Left lung (tissue), 10 donors: Measurements from ENCODE around the gene ATP1A2. TPM values are rescaled to one million over a fixed set of nuclear protein-coding genes. Genes with fewer than 3 reads are reported as not detected.

Experiments
- ATAC-seq: fragments of 200-7000 bp; cut with Tn5 transposase; one replicate; pipeline ENCODE4 v1.9.1; 2020; ENCODE audit warnings: moderate library complexity
- DNase-seq, 4 donors: peaks; one replicate each; pipeline ENCODE4 v3.0.0-alpha.2; 2013 to 2020
- H3K27ac ChIP-seq, 2 donors: fragments of 200-600 bp; sonication (generic) in 1 of 2; one replicate each; pipeline versions ENCODE4 v1.5.0 to v1.8.0; 2020 to 2021
- H3K27me3 ChIP-seq, 2 donors: fragments of 200-600 bp; sonication (generic) in 1 of 2; one replicate each; pipeline versions ENCODE4 v1.5.0 to v1.8.0; 2020 to 2021
- H3K36me3 ChIP-seq, 2 donors: fragments of 200-600 bp; sonication (generic) in 1 of 2; one replicate each; pipeline versions ENCODE4 v1.5.0 to v1.8.0; 2020 to 2021
- H3K4me1 ChIP-seq, 2 donors: fragments of 200-600 bp; one replicate each; pipeline ENCODE4 v1.8.0; 2021
- H3K4me3 ChIP-seq, 2 donors: fragments of 200-600 bp; sonication (generic) in 1 of 2; one replicate each; pipeline versions ENCODE4 v1.5.0 to v1.8.0; 2020 to 2021; ENCODE audit warnings: mild to moderate bottlenecking in 1 of 2
- H3K9me3 ChIP-seq, 2 donors: fragments of 200-600 bp; sonication (generic) in 1 of 2; one replicate each; pipeline versions ENCODE4 v1.5.0 to v1.8.0; 2020 to 2021
- intact Hi-C, 2 donors: fragments of 100-400 bp; cut with DNase I; formaldehyde crosslinking; loops; one replicate each; pipeline versions ENCODE4 v1.11.2 to v1.14.2; 2022
- polyA plus RNA-seq, 6 donors: library from polyadenylated mRNA; unstranded; fragments of 120-200 nt; gene quantifications; one replicate each; pipeline ENCODE4 v1.2.1, GENCODE V29; 2013; ENCODE audit not compliant: insufficient read length in 6 of 6
- total RNA-seq, 2 donors: library from RNA; stranded (reverse); fragmentation: NEBNext Ultra II Directional; extraction: Animal tissue kit (Norgen Biotek cat#: 25700); gene quantifications; one replicate each; pipeline ENCODE4 v1.2.1, GENCODE V29; 2021
- TF ChIP-seq, protein P1 (sequence below), 2 donors: fragments of 200-600 bp; sonication (generic) in 1 of 2; IDR thresholded peaks; one replicate each; pipeline versions ENCODE4 v1.5.0 to v1.8.0; 2021; ENCODE audit warnings: antibody characterized with exemption in 2 of 2
- donor health status: DM: no; HTN: yes; CAD: no.
- donor health status: DM: no; HTN: no; CAD: no.

ATP1A2 gene
- total and polyA plus RNA-seq, 8 donors = 2.8 to 15.9 (median 10.4) TPM

DNA sequence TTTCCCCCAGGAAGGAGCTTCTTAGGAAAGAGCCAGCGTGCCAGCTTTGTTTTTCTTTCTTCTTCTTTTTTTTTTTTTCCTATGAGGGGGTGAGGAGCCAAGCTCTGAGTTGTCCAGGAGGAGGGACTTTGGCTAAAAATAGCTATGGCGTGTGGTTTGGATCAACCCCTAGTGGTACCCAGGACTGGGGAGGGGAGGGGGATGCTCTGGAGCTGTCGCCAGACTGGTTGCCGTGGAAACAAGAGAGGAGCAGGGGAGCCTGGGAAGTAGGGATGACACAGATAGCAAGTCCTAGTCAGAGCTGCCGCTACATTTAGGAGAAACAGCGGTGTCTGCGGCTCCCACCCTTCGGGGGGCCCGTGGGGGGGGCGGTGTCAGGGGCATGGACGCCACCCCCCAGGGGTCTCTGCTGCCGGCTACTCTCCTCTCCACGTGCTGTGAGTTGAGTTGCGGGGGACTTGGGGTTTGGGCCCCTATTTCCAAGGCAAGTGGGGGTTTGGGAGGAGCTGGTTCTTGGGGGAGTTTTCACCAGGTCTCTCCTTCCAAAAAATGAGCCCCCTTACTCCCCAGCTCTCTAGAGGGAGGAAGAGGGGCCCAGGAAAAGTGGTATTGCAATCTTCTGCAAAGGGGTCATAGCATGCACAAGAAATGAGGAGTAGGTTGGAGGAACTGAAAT is 34.2 kb upstream of the ATP1A2 start, which contains the start of gene KCNJ9:
Gene KCNJ9, plus strand, starts transcription at position 278 of the 676 bp plus-strand sequence. CDS start 2,493 bp downstream, outside the sequence.
- intact Hi-C loops = no loop called here
- H3K4me1 ChIP-seq = peaks cover 5 to 8% of the 10 kb centered on the region in 2 donors
- DNase-seq (no peak), ATAC-seq (no peak)
- H3K4me3 ChIP-seq = no peak within 1 kb of the TSS
- H3K27me3 ChIP-seq = peaks cover 42 to 81% of the 10 kb centered on the region in 2 donors
- no peaks in the 10 kb centered on the region for H3K9me3 ChIP-seq
- H3K36me3 ChIP-seq = no peaks in the 10 kb centered on the region
- TF ChIP-seq, protein P1, sequence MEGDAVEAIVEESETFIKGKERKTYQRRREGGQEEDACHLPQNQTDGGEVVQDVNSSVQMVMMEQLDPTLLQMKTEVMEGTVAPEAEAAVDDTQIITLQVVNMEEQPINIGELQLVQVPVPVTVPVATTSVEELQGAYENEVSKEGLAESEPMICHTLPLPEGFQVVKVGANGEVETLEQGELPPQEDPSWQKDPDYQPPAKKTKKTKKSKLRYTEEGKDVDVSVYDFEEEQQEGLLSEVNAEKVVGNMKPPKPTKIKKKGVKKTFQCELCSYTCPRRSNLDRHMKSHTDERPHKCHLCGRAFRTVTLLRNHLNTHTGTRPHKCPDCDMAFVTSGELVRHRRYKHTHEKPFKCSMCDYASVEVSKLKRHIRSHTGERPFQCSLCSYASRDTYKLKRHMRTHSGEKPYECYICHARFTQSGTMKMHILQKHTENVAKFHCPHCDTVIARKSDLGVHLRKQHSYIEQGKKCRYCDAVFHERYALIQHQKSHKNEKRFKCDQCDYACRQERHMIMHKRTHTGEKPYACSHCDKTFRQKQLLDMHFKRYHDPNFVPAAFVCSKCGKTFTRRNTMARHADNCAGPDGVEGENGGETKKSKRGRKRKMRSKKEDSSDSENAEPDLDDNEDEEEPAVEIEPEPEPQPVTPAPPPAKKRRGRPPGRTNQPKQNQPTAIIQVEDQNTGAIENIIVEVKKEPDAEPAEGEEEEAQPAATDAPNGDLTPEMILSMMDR (IDR thresholded peaks at IDR 0.05) = no peak
- H3K27ac ChIP-seq = no peak within 1 kb of the TSS

DNA sequence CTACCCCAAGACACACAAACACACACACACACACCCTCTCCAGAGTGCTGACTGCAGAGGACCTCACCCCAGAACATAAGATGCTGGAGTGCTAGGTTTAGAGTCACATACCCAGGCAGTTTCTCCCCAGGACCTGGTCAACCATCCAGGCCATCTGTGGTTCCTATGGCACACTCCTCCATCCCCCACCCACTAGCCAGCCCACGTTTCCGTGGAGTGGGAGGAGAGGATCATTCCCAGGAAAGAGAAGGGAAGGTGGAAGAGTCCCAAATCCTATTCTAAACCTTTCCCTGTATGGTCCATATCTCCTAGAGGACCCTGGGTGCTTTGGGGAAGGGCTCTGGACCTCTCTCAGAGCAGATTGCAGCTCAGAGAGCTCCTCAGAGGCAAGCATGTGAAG is 33.1 kb upstream of the ATP1A2 start:
- Histone ChIP-seq H3K4me3 (no peak overlapping the region), H3K4me1 (peaks cover 5 to 8% of the 10 kb centered on the region in 2 donors), H3K27ac (no peak overlapping the region), H3K9me3 (no peaks in the 10 kb centered on the region), H3K36me3 (no peaks in the 10 kb centered on the region), H3K27me3 (peaks cover 42 to 72% of the 10 kb centered on the region in 2 donors)
- TF ChIP-seq, protein P1 (IDR thresholded peaks at IDR 0.05) = no peak
- no peak for ATAC-seq
- intact Hi-C loops = no loop called here
- no peak for DNase-seq

DNA sequence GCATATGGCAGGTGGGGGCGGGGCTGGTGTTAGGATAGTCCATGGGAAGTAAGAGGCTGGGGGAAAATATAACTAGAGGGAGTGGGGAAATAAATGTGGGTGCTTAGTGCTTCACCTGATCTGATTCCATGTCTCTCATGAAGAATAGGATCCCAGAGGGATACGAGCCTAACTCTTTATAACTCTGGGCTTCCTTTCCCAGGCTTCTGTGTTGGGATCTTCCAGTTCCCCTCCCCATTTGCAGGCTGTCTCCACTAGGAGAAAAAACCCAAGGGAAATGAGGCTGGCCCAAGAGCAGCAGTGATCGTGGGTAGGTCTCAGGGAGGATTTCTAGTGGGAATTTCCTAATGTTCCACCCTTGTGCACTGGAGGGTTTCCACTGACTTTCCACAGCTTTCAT is 32.6 kb upstream of the ATP1A2 start:
- no peak overlapping the region for H3K27ac ChIP-seq
- peaks cover 42 to 67% of the 10 kb centered on the region in 2 donors for H3K27me3 ChIP-seq
- TF ChIP-seq, protein P1 (IDR thresholded peaks at IDR 0.05) = no peak
- no peaks in the 10 kb centered on the region for H3K9me3 ChIP-seq
- H3K4me3 ChIP-seq = no peak overlapping the region
- ATAC-seq (no peak), DNase-seq (no peak)
- intact Hi-C loops = no loop called here
- peaks cover 5 to 8% of the 10 kb centered on the region in 2 donors for H3K4me1 ChIP-seq
- H3K36me3 ChIP-seq = no peaks in the 10 kb centered on the region

DNA sequence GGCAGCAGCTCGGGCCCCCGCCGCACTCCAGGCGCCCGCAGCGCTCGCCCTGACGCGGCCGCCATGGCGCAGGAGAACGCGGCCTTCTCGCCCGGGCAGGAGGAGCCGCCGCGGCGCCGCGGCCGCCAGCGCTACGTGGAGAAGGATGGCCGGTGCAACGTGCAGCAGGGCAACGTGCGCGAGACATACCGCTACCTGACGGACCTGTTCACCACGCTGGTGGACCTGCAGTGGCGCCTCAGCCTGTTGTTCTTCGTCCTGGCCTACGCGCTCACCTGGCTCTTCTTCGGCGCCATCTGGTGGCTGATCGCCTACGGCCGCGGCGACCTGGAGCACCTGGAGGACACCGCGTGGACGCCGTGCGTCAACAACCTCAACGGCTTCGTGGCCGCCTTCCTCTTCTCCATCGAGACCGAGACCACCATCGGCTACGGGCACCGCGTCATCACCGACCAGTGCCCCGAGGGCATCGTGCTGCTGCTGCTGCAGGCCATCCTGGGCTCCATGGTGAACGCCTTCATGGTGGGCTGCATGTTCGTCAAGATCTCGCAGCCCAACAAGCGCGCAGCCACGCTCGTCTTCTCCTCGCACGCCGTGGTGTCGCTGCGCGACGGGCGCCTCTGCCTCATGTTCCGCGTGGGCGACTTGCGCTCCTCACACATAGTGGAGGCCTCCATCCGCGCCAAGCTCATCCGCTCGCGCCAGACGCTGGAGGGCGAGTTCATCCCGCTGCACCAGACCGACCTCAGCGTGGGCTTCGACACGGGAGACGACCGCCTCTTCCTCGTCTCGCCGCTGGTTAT is 31.4 kb upstream of the ATP1A2 start:
- intact Hi-C loops = no loop called here
- Histone ChIP-seq H3K27ac (no peak overlapping the region), H3K36me3 (peaks cover 0 to under 1% of the 10 kb centered on the region in 2 donors), H3K4me3 (no peak overlapping the region), H3K9me3 (no peaks in the 10 kb centered on the region), H3K27me3 (peaks cover 40 to 55% of the 10 kb centered on the region in 2 donors), H3K4me1 (peaks cover 5 to 8% of the 10 kb centered on the region in 2 donors)
- TF ChIP-seq, protein P1 (IDR thresholded peaks at IDR 0.05) = peak; percentile 57 to 63
- ATAC-seq = peak; percentile 93
- peak in 3 of 4 donors; percentile 69 to 89 (median 76) for DNase-seq

DNA sequence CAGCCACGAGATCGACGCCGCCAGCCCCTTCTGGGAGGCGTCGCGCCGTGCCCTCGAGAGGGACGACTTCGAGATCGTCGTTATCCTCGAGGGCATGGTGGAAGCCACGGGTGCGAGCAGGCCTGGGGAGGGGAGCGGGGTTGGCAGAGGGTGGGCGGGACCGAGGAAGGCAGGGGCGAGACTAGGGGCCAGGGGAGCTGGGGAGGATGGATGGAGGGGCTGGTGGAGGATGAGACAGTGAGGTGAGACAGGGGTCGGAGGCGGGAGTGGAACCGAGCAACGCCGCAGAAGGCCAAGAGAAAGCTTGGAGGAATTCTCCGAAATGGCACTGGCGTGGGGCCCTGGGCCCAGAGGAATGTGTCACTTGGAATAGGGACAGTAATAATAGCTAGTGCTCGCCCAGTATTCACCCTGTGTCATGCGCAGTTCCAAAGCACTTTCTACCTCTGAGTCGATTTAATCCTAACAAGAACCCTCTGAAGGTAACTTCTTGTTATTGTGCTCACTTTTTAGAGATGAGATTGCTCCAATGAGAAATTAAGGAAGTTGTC is 30.7 kb upstream of the ATP1A2 start:
- H3K27me3 ChIP-seq = peaks cover 33 to 48% of the 10 kb centered on the region in 2 donors
- TF ChIP-seq, protein P1 (IDR thresholded peaks at IDR 0.05) = no peak
- no peaks in the 10 kb centered on the region for H3K9me3 ChIP-seq
- no peak overlapping the region for H3K4me3 ChIP-seq
- ATAC-seq (no peak), DNase-seq (no peak)
- H3K36me3 ChIP-seq = peaks cover 0 to 7% of the 10 kb centered on the region in 2 donors
- H3K27ac ChIP-seq = no peak overlapping the region
- intact Hi-C loops = no loop called here
- peaks cover 5 to 8% of the 10 kb centered on the region in 2 donors for H3K4me1 ChIP-seq
